Retinal pigment epithelial cell (primary cell): ENCODE measurements around the gene MEGF8.
"Not testable (repeated sequence)": the region's sequence is repeated elsewhere in the genome, so short reads cannot be mapped to it uniquely, and the experiment has no call there.

Experiments used
- DNase-seq: peaks from one replicate; pipeline ENCODE4 v3.0.0-alpha.2; 2010; ENCODE audit warnings: low read depth
- H3K4me3 ChIP-seq: 2 replicates; pipeline ENCODE4 v1.5.1; 2011; ENCODE audit warnings: mild to moderate bottlenecking, low read length, control low read depth, moderate library complexity
- CTCF ChIP-seq: conservative IDR thresholded peaks from 2 replicates; pipeline ENCODE4 v1.5.1; 2011; ENCODE audit warnings: low read depth, low read length, control low read depth, inconsistent platforms

MEGF8 gene

DNA sequence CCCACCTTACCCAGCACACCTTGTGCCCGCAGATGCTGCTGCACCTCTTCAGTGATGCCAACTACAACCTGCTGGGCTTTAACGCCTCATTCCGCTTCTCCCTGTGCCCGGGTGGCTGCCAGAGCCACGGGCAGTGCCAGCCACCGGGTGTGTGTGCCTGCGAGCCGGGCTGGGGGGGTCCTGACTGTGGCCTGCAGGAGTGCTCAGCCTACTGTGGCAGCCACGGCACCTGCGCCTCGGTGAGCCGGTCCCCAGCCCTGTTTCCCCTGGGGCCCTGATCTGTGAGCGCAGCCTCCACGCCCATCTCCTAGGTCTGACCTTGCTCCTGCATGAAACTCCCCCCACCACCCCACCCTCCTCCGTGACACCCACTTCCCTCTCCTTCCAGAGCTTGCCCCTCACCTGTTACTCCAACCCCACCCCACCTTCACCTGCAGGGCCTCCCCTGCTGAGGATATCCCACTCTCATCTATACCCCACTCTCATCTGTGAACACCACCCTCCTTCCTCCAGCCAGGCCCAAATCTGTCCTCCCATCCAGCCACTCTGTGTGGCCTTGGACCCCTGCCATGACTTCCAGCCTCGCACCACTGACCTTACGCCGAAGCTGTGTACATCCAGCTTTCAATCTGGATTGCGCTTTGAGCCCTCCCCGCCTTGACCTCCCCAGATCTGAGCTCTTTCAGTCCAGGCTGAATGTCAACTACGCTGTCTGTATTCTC lies 8.7 kb downstream of the MEGF8 start:
- no peak for DNase-seq
- H3K4me3 ChIP-seq = no peak overlapping the region
- TF ChIP-seq CTCF = no peak

- DNase-seq = no peak
- TF ChIP-seq CTCF = no peak
- H3K4me3 ChIP-seq = no peak overlapping the region
Observed at GRCh38 chr19:42334697-42335373, 9.4 kb downstream of the MEGF8 start.

GRCh38 chr19:42335374-42335936 lies 10.0 kb downstream of the MEGF8 start:
- TF ChIP-seq CTCF = no peak
- no peak overlapping the region for H3K4me3 ChIP-seq
- DNase-seq = no peak

- DNase-seq = no peak
- TF ChIP-seq CTCF = no peak
- H3K4me3 ChIP-seq = no peak overlapping the region
Observed at GRCh38 chr19:42335971-42336370, 10.5 kb downstream of the MEGF8 start.

DNA sequence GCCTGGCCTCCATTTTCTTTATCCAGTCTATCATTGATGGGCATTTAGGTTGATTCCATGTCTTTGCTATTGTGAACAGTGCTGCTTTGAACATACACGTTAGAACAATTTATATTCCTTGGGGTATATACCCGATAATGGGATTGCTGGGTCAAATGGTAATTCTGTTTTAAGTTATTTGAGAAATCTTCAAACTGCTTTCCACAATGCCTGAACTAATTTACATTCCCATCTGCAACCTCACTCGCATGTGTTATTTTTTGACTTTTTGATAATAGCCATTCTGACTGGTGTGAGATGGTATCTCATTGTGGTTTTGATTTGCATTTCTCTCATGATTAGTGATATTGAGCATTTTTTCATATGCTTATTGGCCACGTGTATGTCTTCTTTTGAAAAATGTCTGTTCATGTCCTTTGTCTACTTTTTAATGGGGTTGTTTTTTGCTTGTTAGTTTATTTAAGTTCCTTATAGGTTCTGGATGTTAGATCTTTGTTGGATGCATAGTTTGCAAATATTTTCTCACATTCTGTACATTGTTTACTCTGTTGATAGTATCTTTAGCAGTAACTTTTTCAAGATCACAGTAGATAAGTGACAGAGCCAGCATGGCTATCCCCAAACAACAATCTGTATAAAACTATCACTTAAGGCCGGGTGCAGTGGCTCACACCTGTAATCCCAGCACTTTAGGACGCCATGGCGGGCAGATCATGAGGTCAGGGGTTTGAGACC lies 13.9 kb downstream of the MEGF8 start:
- not testable (repeated sequence) for H3K4me3 ChIP-seq, DNase-seq

GRCh38 chr19:42339922-42340321 lies 14.5 kb downstream of the MEGF8 start:
- H3K4me3 ChIP-seq, DNase-seq: not testable (repeated sequence)

DNA sequence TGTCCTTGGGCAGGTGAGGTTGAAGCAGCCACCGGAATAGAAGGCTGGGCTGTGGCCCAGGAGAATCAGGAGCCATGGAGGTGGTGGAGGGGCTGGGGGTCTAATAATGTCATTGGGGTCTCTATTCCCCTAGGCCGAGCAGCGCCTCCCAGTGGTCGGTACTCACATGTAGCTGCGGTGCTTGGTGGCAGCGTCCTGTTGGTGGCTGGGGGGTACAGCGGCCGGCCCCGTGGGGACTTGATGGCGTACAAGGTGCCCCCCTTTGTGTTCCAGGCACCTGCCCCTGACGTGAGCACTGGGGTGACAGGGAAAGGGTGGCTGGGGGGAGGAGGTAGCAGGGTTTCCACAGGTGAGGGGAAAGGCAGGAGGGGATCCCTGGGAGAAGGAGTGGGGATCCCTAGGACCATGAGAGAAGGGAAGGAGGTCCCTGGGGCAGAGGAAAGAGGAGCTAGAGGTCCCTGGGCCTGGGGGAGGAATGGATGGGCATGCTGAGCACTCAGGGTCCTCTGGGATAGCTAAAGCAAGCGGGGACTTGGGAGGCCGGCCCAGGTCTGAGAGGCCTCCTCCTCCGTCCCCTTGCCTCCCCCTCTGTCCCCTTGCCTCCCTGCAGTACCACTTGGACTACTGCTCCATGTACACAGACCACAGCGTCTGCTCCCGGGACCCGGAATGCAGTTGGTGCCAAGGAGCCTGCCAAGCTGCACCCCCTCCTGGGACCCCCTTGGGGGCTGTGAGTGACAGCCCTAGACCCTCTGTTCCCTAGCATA lies 18.1 kb downstream of the MEGF8 start:
- TF ChIP-seq CTCF = peak; percentile 37
- DNase-seq = no peak
- H3K4me3 ChIP-seq = no peak overlapping the region
